ENCODE measurements around the gene PITX1. TPM values are rescaled to one million over a fixed set of nuclear protein-coding genes. Genes with fewer than 3 reads are reported as not detected.
A peak's percentile ranks its signal among the peaks of the same experiment; 100 is the strongest.

Gene PITX1
- total and polyA plus RNA-seq, 2 of the 13 experiments (the other 11 are each of a cell fraction or from before 2014, with no cell fraction given): 11.7 to 20.2 TPM

GRCh38 chr5:135036405-135036804, 2.4 kb upstream of the PITX1 start:
- H4K20me1 ChIP-seq (ENCODE audit: insufficient read depth, low read length): no peaks in the 10 kb centered on the region
- 92% methylated on average over 4 of the region's 4 CpGs for WGBS (ENCODE audit: low lambda C conversion rate)
- H3K9ac ChIP-seq (ENCODE audit: insufficient read depth, low read depth, low read length): no peak overlapping the region
- ChIA-PET POLR2A (no interaction called here), CTCF (ENCODE audit: low intra/inter-chr PET ratio, low total read pairs) (no interaction called here)
- TF ChIP-seq JUN (CRISPR knock-in tag; IDR thresholded peaks at IDR 0.05): no peak
- TF ChIP-seq MIER3 (CRISPR knock-in tag; IDR thresholded peaks at IDR 0.05; ENCODE audit: borderline replicate concordance): no peak
- no peak for TF ChIP-seq CBX2 (IDR thresholded peaks at IDR 0.05; ENCODE audit: low read depth, low read length)
- TF ChIP-seq CBX2 (CRISPR knock-in tag; IDR thresholded peaks at IDR 0.05; ENCODE audit: low read depth): no peak
- TF ChIP-seq ZKSCAN8 (CRISPR knock-in tag; IDR thresholded peaks at IDR 0.05; ENCODE audit: borderline replicate concordance): peak; percentile 82; the same call in 1 of the 2 replicates
- no peak overlapping the region for H3K4me2 ChIP-seq (ENCODE audit: low read depth, low read length)
- FAIRE-seq (no peak), DNase-seq (ENCODE audit: low spot score) (no peak), ATAC-seq (no peak)
- intact Hi-C loops (cut with micrococcal nuclease; ENCODE audit: unreplicated experiment) (no loop called here), in situ Hi-C loops (cut with HindIII; ENCODE audit: extremely low pct_ligation_motif_present, low pct_unique_long_range_greater_than_20kb) (loop anchor here (10.0 kb wide), 2 partner anchors 148 to 298 kb away; no protein-coding TSS in a partner anchor)
- H3K4me1 ChIP-seq (ENCODE audit: insufficient read depth, low read length): peaks cover 18% of the 10 kb centered on the region
- H3K27ac ChIP-seq (ENCODE audit: extremely low read length, insufficient read depth, low read length): no peak overlapping the region
- BruUV-seq (replicated peaks): no TSS peak
- no peaks in the 10 kb centered on the region for H3K9me3 ChIP-seq (ENCODE audit: low read length)
- peaks cover 21% of the 10 kb centered on the region for H3K79me2 ChIP-seq (ENCODE audit: insufficient read depth, low read length)
- H2AFZ ChIP-seq (ENCODE audit: low read length): no peak overlapping the region
- no peaks in the 10 kb centered on the region for H3K36me3 ChIP-seq (replicated peaks in 1 of 2; ENCODE audit: control insufficient read depth in 1 of 2, insufficient read depth in 2 of 2, low read length in 2 of 2)
- H3K4me3 ChIP-seq (replicated peaks in 1 of 3; ENCODE audit: insufficient read depth in 1 of 3, low read depth in 2 of 3, low read length in 3 of 3): no peak overlapping the region
- no peaks in the 10 kb centered on the region for H3K27me3 ChIP-seq (ENCODE audit: control insufficient read depth in 1 of 2, insufficient read depth in 2 of 2, low read length in 2 of 2)

GRCh38 chr5:135035678-135036030, 1.6 kb upstream of the PITX1 start:
- no peak for ATAC-seq
- Histone ChIP-seq H3K9ac (ENCODE audit: insufficient read depth, low read depth, low read length) (peak overlapping the region; percentile 73; the same call in 1 of the 2 replicates), H3K4me2 (ENCODE audit: low read depth, low read length) (no peak overlapping the region), H4K20me1 (ENCODE audit: insufficient read depth, low read length) (no peaks in the 10 kb centered on the region), H3K4me1 (ENCODE audit: insufficient read depth, low read length) (peaks cover 21% of the 10 kb centered on the region), H3K27me3 (ENCODE audit: control insufficient read depth in 1 of 2, insufficient read depth in 2 of 2, low read length in 2 of 2) (no peaks in the 10 kb centered on the region), H2AFZ (ENCODE audit: low read length) (no peak overlapping the region), H3K27ac (ENCODE audit: extremely low read length, insufficient read depth, low read length) (no peak overlapping the region), H3K36me3 (replicated peaks in 1 of 2; ENCODE audit: control insufficient read depth in 1 of 2, insufficient read depth in 2 of 2, low read length in 2 of 2) (peaks cover 0 to 4% of the 10 kb centered on the region in 2 experiments; a peak in 1 of 5 replicates), H3K4me3 (replicated peaks in 1 of 3; ENCODE audit: insufficient read depth in 1 of 3, low read depth in 2 of 3, low read length in 3 of 3) (no peak overlapping the region), H3K9me3 (ENCODE audit: low read length) (no peaks in the 10 kb centered on the region), H3K79me2 (ENCODE audit: insufficient read depth, low read length) (peaks cover 26% of the 10 kb centered on the region)
- in situ Hi-C loops (cut with HindIII; ENCODE audit: extremely low pct_ligation_motif_present, low pct_unique_long_range_greater_than_20kb) (loop anchor here (10.0 kb wide), 2 partner anchors 149 to 299 kb away; no protein-coding TSS in a partner anchor), intact Hi-C loops (cut with micrococcal nuclease; ENCODE audit: unreplicated experiment) (loop anchor here (2.0 kb wide), 1 partner anchor 119 kb away; no protein-coding TSS in a partner anchor)
- CTCF ChIA-PET (ENCODE audit: low intra/inter-chr PET ratio, low total read pairs): no interaction called here
- POLR2A ChIA-PET: interaction anchor here (1.4 to 2.0 kb wide), 6 partner anchors 10 to 155 kb away, joined by 3 to 24 read pairs (median 6); no protein-coding TSS in a partner anchor
- 82% methylated on average over 4 of the region's 6 CpGs for WGBS (ENCODE audit: low lambda C conversion rate)
- DNase-seq (ENCODE audit: low spot score): no peak
- TF ChIP-seq KDM5B (CRISPR knock-in tag; IDR thresholded peaks at IDR 0.05; ENCODE audit: borderline replicate concordance) (no peak), HNRNPK (IDR thresholded peaks at IDR 0.05; ENCODE audit: low read depth, low read length, poor library complexity, severe bottlenecking) (peak; percentile 16), PCBP1 (IDR thresholded peaks at IDR 0.05; ENCODE audit: borderline replicate concordance, low read depth, low read length) (peak; percentile 85; the same call in 1 of the 2 replicates)
- BruUV-seq (replicated peaks): no TSS peak
- no peak for FAIRE-seq
